ENCODE data around the gene CLASP2.

CLASP2 gene

DNA sequence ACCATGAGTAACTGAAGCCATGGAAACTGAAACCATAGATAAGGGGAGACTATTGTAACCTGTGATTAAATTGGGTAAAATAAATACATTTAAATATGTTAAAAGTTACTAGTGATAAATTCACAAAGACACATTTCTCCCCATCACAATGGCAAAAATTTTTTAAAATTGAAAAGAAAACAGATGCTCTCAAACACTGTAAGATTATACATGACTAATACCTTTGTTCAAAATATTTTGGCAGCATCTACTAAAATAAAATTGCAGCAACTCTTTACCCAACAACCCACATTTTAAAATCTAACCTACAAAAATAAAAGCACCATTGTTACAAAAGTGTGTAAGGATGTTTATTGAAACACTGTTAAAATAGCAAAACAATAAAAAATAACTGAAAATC, 93.3 kb downstream of the CLASP2 start:
- Histone ChIP-seq H4K20me1 (ENCODE audit: insufficient read depth, low read length) (no peaks in the 10 kb centered on the region), H3K9me3 (ENCODE audit: insufficient read depth, low read length, severe bottlenecking) (no peaks in the 10 kb centered on the region), H2AFZ (ENCODE audit: low read depth, low read length) (no peak overlapping the region), H3K4me1 (ENCODE audit: insufficient read depth, low read length) (no peaks in the 10 kb centered on the region), H3K4me2 (ENCODE audit: insufficient read depth, low read length) (no peak overlapping the region), H3K79me2 (ENCODE audit: insufficient read depth, low read length) (no peaks in the 10 kb centered on the region), H3K4me3 (ENCODE audit: low read depth in 1 of 2, low read length in 2 of 2) (no peak overlapping the region), H3K9ac (ENCODE audit: low read depth, low read length) (no peak overlapping the region), H3K27ac (ENCODE audit: low read length) (no peak overlapping the region), H3K27me3 (ENCODE audit: insufficient read depth, low read length, poor library complexity) (no peaks in the 10 kb centered on the region), H3K36me3 (ENCODE audit: insufficient read depth, low read length) (peaks cover 14% of the 10 kb centered on the region; the same call in 1 of the 2 replicates)
- ATAC-seq (ENCODE audit: insufficient read depth, low read depth) (no peak), DNase-seq (no peak)
- TF ChIP-seq, protein P1, sequence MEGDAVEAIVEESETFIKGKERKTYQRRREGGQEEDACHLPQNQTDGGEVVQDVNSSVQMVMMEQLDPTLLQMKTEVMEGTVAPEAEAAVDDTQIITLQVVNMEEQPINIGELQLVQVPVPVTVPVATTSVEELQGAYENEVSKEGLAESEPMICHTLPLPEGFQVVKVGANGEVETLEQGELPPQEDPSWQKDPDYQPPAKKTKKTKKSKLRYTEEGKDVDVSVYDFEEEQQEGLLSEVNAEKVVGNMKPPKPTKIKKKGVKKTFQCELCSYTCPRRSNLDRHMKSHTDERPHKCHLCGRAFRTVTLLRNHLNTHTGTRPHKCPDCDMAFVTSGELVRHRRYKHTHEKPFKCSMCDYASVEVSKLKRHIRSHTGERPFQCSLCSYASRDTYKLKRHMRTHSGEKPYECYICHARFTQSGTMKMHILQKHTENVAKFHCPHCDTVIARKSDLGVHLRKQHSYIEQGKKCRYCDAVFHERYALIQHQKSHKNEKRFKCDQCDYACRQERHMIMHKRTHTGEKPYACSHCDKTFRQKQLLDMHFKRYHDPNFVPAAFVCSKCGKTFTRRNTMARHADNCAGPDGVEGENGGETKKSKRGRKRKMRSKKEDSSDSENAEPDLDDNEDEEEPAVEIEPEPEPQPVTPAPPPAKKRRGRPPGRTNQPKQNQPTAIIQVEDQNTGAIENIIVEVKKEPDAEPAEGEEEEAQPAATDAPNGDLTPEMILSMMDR (IDR thresholded peaks at IDR 0.05; ENCODE audit: borderline replicate concordance, extremely low read depth, low read length, poor library complexity, severe bottlenecking), result no peak
- no peak for TF ChIP-seq EZH2 (IDR thresholded peaks at IDR 0.05; ENCODE audit: borderline replicate concordance, low read depth, low read length, severe bottlenecking)

DNA sequence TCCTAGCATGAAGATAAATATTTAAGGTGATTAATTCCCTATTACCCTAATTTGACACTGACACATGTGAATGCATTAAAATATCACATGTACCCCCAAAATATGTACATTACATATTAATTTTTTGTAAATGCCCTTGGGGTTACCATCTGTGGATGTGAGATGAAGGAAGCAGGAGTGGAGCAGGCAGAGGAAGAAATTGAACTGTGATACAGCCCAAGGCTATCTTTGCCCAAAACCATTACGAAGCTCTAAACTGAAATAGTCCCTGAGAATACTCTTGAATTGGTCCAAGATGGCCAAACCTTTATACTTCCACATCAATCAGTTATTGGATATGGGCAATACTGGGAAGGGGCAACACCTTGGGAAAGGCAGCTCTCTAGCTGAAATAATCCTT, 105.0 kb downstream of the CLASP2 start:
- Histone ChIP-seq H3K36me3 (ENCODE audit: insufficient read depth, low read length) (peaks cover 7% of the 10 kb centered on the region; the same call in 1 of the 2 replicates), H3K9ac (ENCODE audit: low read depth, low read length) (no peak overlapping the region), H3K79me2 (ENCODE audit: insufficient read depth, low read length) (no peaks in the 10 kb centered on the region), H3K4me1 (ENCODE audit: insufficient read depth, low read length) (no peaks in the 10 kb centered on the region), H2AFZ (ENCODE audit: low read depth, low read length) (no peak overlapping the region), H3K9me3 (ENCODE audit: insufficient read depth, low read length, severe bottlenecking) (no peaks in the 10 kb centered on the region), H4K20me1 (ENCODE audit: insufficient read depth, low read length) (no peaks in the 10 kb centered on the region), H3K27ac (ENCODE audit: low read length) (no peak overlapping the region), H3K27me3 (ENCODE audit: insufficient read depth, low read length, poor library complexity) (no peaks in the 10 kb centered on the region), H3K4me2 (ENCODE audit: insufficient read depth, low read length) (no peak overlapping the region), H3K4me3 (ENCODE audit: low read depth in 1 of 2, low read length in 2 of 2) (no peak overlapping the region)
- TF ChIP-seq EZH2 (IDR thresholded peaks at IDR 0.05; ENCODE audit: borderline replicate concordance, low read depth, low read length, severe bottlenecking), result no peak
- TF ChIP-seq, protein P1 (IDR thresholded peaks at IDR 0.05; ENCODE audit: borderline replicate concordance, extremely low read depth, low read length, poor library complexity, severe bottlenecking), result no peak
- DNase-seq, result no peak
- no peak for ATAC-seq (ENCODE audit: insufficient read depth, low read depth)

DNA sequence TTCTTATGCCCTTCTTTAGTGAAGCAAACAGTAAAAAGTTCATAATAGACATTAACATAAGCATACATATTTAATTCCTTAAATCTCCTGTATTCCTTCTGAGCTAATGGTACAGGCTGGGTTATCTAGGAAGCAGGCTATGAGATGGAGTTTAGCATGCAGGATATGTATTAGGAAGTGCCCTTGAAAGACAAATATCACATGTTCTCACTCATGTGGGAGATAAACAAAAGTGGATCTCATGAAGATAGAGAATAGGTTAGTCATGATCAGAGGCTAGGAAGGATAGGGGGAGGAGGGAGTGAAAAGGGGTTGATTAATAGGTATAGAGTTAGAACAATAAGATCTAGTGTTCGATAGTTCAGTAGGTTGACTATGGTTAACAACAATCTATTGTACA, 105.4 kb downstream of the CLASP2 start:
- no peaks in the 10 kb centered on the region for H3K79me2 ChIP-seq (ENCODE audit: insufficient read depth, low read length)
- ATAC-seq (ENCODE audit: insufficient read depth, low read depth), result no peak
- no peaks in the 10 kb centered on the region for H4K20me1 ChIP-seq (ENCODE audit: insufficient read depth, low read length)
- H3K4me2 ChIP-seq (ENCODE audit: insufficient read depth, low read length), result no peak overlapping the region
- no peak overlapping the region for H3K4me3 ChIP-seq (ENCODE audit: low read depth in 1 of 2, low read length in 2 of 2)
- no peak overlapping the region for H2AFZ ChIP-seq (ENCODE audit: low read depth, low read length)
- H3K27me3 ChIP-seq (ENCODE audit: insufficient read depth, low read length, poor library complexity), result no peaks in the 10 kb centered on the region
- no peaks in the 10 kb centered on the region for H3K9me3 ChIP-seq (ENCODE audit: insufficient read depth, low read length, severe bottlenecking)
- H3K27ac ChIP-seq (ENCODE audit: low read length), result no peak overlapping the region
- TF ChIP-seq EZH2 (IDR thresholded peaks at IDR 0.05; ENCODE audit: borderline replicate concordance, low read depth, low read length, severe bottlenecking), result no peak
- TF ChIP-seq, protein P1 (IDR thresholded peaks at IDR 0.05; ENCODE audit: borderline replicate concordance, extremely low read depth, low read length, poor library complexity, severe bottlenecking), result no peak
- peaks cover 6% of the 10 kb centered on the region; the same call in 1 of the 2 replicates for H3K36me3 ChIP-seq (ENCODE audit: insufficient read depth, low read length)
- DNase-seq, result no peak
- no peak overlapping the region for H3K9ac ChIP-seq (ENCODE audit: low read depth, low read length)
- no peaks in the 10 kb centered on the region for H3K4me1 ChIP-seq (ENCODE audit: insufficient read depth, low read length)

DNA sequence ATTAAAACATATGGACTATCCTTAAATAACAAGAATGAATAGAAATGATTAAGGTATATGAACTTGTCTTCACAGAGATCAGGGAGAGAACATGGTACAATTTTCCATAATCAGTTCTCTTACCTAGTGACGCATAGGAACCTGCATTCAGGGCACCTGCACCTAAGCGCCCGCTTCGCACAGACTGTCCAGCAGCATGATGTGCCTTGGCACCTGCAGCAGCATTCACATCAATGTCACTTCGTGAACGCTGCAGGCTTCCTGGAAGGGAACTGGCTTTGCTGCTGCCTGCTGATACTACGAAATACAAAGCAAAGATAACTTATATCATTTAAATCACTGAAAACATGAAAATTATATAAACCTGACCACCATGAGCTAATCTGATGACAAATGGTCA, 115.2 kb downstream of the CLASP2 start:
- H3K27me3 ChIP-seq (ENCODE audit: insufficient read depth, low read length, poor library complexity), result no peaks in the 10 kb centered on the region
- H3K4me3 ChIP-seq (ENCODE audit: low read depth in 1 of 2, low read length in 2 of 2), result no peak overlapping the region
- peaks cover 55% of the 10 kb centered on the region for H3K36me3 ChIP-seq (ENCODE audit: insufficient read depth, low read length)
- no peak overlapping the region for H2AFZ ChIP-seq (ENCODE audit: low read depth, low read length)
- DNase-seq (no peak), ATAC-seq (ENCODE audit: insufficient read depth, low read depth) (no peak)
- H3K79me2 ChIP-seq (ENCODE audit: insufficient read depth, low read length), result no peaks in the 10 kb centered on the region
- TF ChIP-seq, protein P1 (IDR thresholded peaks at IDR 0.05; ENCODE audit: borderline replicate concordance, extremely low read depth, low read length, poor library complexity, severe bottlenecking), result no peak
- TF ChIP-seq EZH2 (IDR thresholded peaks at IDR 0.05; ENCODE audit: borderline replicate concordance, low read depth, low read length, severe bottlenecking), result no peak
- H4K20me1 ChIP-seq (ENCODE audit: insufficient read depth, low read length), result no peaks in the 10 kb centered on the region
- no peak overlapping the region for H3K27ac ChIP-seq (ENCODE audit: low read length)
- H3K9ac ChIP-seq (ENCODE audit: low read depth, low read length), result no peak overlapping the region
- no peaks in the 10 kb centered on the region for H3K9me3 ChIP-seq (ENCODE audit: insufficient read depth, low read length, severe bottlenecking)
- H3K4me1 ChIP-seq (ENCODE audit: insufficient read depth, low read length), result no peaks in the 10 kb centered on the region
- H3K4me2 ChIP-seq (ENCODE audit: insufficient read depth, low read length), result no peak overlapping the region

All from DND-41 (cell line).